WTC11 (cell line): ENCODE results near the gene KCNMA1. TPM values are rescaled to one million over a fixed set of nuclear protein-coding genes. Genes with fewer than 3 reads are reported as not detected.

Experiments used
- ATAC-seq: fragments of 200-7000 bp; cut with Tn5 transposase; 2 replicates; pipeline ENCODE4 v1.10.0; 2021; ENCODE audit warnings: mild to moderate bottlenecking, moderate library complexity
- CTCF ChIA-PET: fragments of 300-600 bp; sonication (Branson Sonifier 250); formaldehyde crosslinking; loops from one replicate; lab custom pipeline; 2021; ENCODE audit warnings: antibody characterized with exemption; lab: Charles Lee
- POLR2A ChIA-PET: fragments of 350-600 bp; sonication (Branson Sonifier 250); formaldehyde crosslinking; loops from one replicate; lab custom pipeline; 2021; ENCODE audit warnings: antibody characterized with exemption; lab: Charles Lee
- DNase-seq: peaks from one replicate; pipeline ENCODE4 v3.0.0; 2021; ENCODE audit warnings: low spot score
- H3K27ac Mint-ChIP-seq: 2 replicates; pipeline ENCODE4 v1.8.0; 2021; ENCODE audit warnings: mixed read lengths
- H3K27me3 Mint-ChIP-seq: 2 replicates; pipeline ENCODE4 v1.8.0; 2021; ENCODE audit warnings: low read depth, mild to moderate bottlenecking, moderate library complexity, mixed read lengths
- H3K36me3 Mint-ChIP-seq: 2 replicates; pipeline ENCODE4 v1.8.0; 2021; ENCODE audit warnings: mixed read lengths
- H3K4me1 Mint-ChIP-seq: 2 replicates; pipeline ENCODE4 v1.8.0; 2022; ENCODE audit warnings: mixed read lengths
- H3K4me3 Mint-ChIP-seq: 2 replicates; pipeline ENCODE4 v1.8.0; 2021; ENCODE audit warnings: mild to moderate bottlenecking, moderate library complexity, mixed read lengths
- H3K9me3 Mint-ChIP-seq: 2 replicates; pipeline ENCODE4 v1.8.0; 2021; ENCODE audit warnings: mixed read lengths
- CREB1 ChIP-seq: sonication (generic); formaldehyde crosslinking; IDR thresholded peaks from 2 replicates; pipeline ENCODE4 v1.8.0; 2023; ENCODE audit warnings: mild to moderate bottlenecking, missing genetic modification reagents
- E2F5 ChIP-seq: sonication (generic); formaldehyde crosslinking; IDR thresholded peaks from 2 replicates; pipeline ENCODE4 v1.8.1; 2022; ENCODE audit warnings: mild to moderate bottlenecking, moderate library complexity, missing genetic modification reagents
- EMX1 ChIP-seq: fragments of 250-450 bp; sonication (Bioruptor Pico); IDR thresholded peaks from 2 replicates; pipeline ENCODE4 v1.8.0; 2021; ENCODE audit warnings: mild to moderate bottlenecking
- ESRRA ChIP-seq: sonication (generic); formaldehyde crosslinking; IDR thresholded peaks from 2 replicates; pipeline ENCODE4 v1.8.1; 2022; ENCODE audit warnings: mild to moderate bottlenecking, missing genetic modification reagents, borderline replicate concordance
- FOXK1 ChIP-seq: sonication (generic); formaldehyde crosslinking; IDR thresholded peaks from 2 replicates; pipeline ENCODE4 v1.8.0; 2022; ENCODE audit warnings: mild to moderate bottlenecking, moderate library complexity, missing genetic modification reagents
- HMGA2 ChIP-seq: fragments of 250-450 bp; sonication (Bioruptor Pico); IDR thresholded peaks from 2 replicates; pipeline ENCODE4 v1.4.0; 2021; ENCODE audit warnings: mild to moderate bottlenecking, moderate library complexity
- IRF1 ChIP-seq: sonication (generic); formaldehyde crosslinking; IDR thresholded peaks from 2 replicates; pipeline ENCODE4 v1.8.0; 2023; ENCODE audit warnings: missing genetic modification reagents
- NFATC4 ChIP-seq: fragments of 250-450 bp; sonication (Bioruptor Pico); IDR thresholded peaks from 2 replicates; pipeline ENCODE4 v1.9.0; 2021; ENCODE audit warnings: mild to moderate bottlenecking
- NR3C1 ChIP-seq: sonication (generic); formaldehyde crosslinking; conservative IDR thresholded peaks from 2 replicates; pipeline ENCODE4 v1.8.1; 2023; ENCODE audit warnings: low read depth, mild to moderate bottlenecking, missing genetic modification reagents
- OVOL2 ChIP-seq: fragments of 250-450 bp; sonication (Bioruptor Pico); IDR thresholded peaks from 2 replicates; pipeline ENCODE4 v1.9.0; 2021; ENCODE audit warnings: mild to moderate bottlenecking, borderline replicate concordance
- TEAD1 ChIP-seq: sonication (generic); formaldehyde crosslinking; IDR thresholded peaks from 2 replicates; pipeline ENCODE4 v1.8.0; 2022; ENCODE audit warnings: mild to moderate bottlenecking, missing genetic modification reagents
- TP53 ChIP-seq: sonication (generic); formaldehyde crosslinking; IDR thresholded peaks from 2 replicates; pipeline ENCODE4 v1.8.1; 2023; ENCODE audit warnings: mild to moderate bottlenecking, missing genetic modification reagents
- ZBTB43 ChIP-seq: sonication (generic); formaldehyde crosslinking; IDR thresholded peaks from 2 replicates; pipeline ENCODE4 v1.8.1; 2023; ENCODE audit warnings: mild to moderate bottlenecking, missing genetic modification reagents
- ZNF121 ChIP-seq: sonication (generic); formaldehyde crosslinking; IDR thresholded peaks from 2 replicates; pipeline ENCODE4 v1.8.0; 2023; ENCODE audit warnings: missing genetic modification reagents
- ZNF396 ChIP-seq: fragments of 250-450 bp; sonication (Bioruptor Pico); IDR thresholded peaks from 2 replicates; pipeline ENCODE4 v1.8.0; 2021; ENCODE audit warnings: mild to moderate bottlenecking, moderate library complexity, borderline replicate concordance
- ZNF512 ChIP-seq: sonication (generic); formaldehyde crosslinking; IDR thresholded peaks from 2 replicates; pipeline ENCODE4 v1.8.1; 2022; ENCODE audit warnings: missing genetic modification reagents, borderline replicate concordance
- ZNF671 ChIP-seq: fragments of 250-450 bp; sonication (Bioruptor Pico); IDR thresholded peaks from 2 replicates; pipeline ENCODE4 v1.8.0; 2021; ENCODE audit warnings: mild to moderate bottlenecking
- ZSCAN18 ChIP-seq: fragments of 250-450 bp; sonication (Bioruptor Pico); IDR thresholded peaks from 2 replicates; pipeline ENCODE4 v2.1.2; 2022; ENCODE audit warnings: mild to moderate bottlenecking, moderate library complexity
- total RNA-seq: library from RNA; stranded (reverse); gene quantifications from 3 replicates; pipeline ENCODE4 v1.2.3, GENCODE V29; 2021
- TF ChIP-seq, protein P1 (sequence below): sonication (generic); formaldehyde crosslinking; IDR thresholded peaks from 2 replicates; pipeline ENCODE4 v1.8.1; 2023; ENCODE audit warnings: mild to moderate bottlenecking, missing genetic modification reagents
- TF ChIP-seq, protein P2 (sequence below): fragments of 250-450 bp; sonication (Bioruptor Pico); IDR thresholded peaks from 2 replicates; pipeline ENCODE4 v1.9.0; 2021; ENCODE audit warnings: mild to moderate bottlenecking

Gene KCNMA1
- total RNA-seq, 1 experiment from 2014 or later = 7.3 TPM

DNA sequence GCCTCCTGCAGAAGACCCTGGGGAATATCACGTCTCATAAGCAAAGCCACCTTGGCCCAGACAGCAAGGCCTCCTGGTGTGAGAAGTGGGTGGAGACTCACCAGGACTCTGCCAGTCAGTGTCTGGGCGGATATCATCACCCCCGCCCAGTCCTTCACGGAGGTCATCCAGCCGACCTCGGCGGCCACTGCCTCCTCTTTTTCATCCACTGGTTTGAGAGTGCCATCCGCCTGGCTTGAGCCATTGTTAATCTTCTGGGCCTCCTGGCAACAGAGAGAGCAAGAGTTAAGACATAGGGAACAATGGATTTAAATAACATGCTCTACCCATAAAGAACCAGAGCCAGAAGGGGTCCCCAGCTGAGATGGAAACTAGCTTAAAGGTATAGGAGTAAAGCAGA lies 233.8 kb downstream of the KCNMA1 start:
- TF ChIP-seq TEAD1 (CRISPR knock-in tag) = no peak
- TF ChIP-seq ZNF121 (CRISPR knock-in tag) = no peak
- no peak for TF ChIP-seq IRF1 (CRISPR knock-in tag)
- TF ChIP-seq NFATC4 (CRISPR knock-in tag) = no peak
- TF ChIP-seq, protein P1, sequence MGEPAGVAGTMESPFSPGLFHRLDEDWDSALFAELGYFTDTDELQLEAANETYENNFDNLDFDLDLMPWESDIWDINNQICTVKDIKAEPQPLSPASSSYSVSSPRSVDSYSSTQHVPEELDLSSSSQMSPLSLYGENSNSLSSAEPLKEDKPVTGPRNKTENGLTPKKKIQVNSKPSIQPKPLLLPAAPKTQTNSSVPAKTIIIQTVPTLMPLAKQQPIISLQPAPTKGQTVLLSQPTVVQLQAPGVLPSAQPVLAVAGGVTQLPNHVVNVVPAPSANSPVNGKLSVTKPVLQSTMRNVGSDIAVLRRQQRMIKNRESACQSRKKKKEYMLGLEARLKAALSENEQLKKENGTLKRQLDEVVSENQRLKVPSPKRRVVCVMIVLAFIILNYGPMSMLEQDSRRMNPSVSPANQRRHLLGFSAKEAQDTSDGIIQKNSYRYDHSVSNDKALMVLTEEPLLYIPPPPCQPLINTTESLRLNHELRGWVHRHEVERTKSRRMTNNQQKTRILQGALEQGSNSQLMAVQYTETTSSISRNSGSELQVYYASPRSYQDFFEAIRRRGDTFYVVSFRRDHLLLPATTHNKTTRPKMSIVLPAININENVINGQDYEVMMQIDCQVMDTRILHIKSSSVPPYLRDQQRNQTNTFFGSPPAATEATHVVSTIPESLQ (CRISPR knock-in tag) = no peak
- TF ChIP-seq ZNF671 (CRISPR knock-in tag) = no peak
- TF ChIP-seq EMX1 (CRISPR knock-in tag) = no peak
- no peak for TF ChIP-seq ZSCAN18 (CRISPR knock-in tag)
- no peak for TF ChIP-seq ZNF512 (CRISPR knock-in tag)
- TF ChIP-seq ZNF396 (CRISPR knock-in tag) = no peak
- TF ChIP-seq HMGA2 = no peak
- TF ChIP-seq ESRRA (CRISPR knock-in tag) = no peak
- TF ChIP-seq, protein P2, sequence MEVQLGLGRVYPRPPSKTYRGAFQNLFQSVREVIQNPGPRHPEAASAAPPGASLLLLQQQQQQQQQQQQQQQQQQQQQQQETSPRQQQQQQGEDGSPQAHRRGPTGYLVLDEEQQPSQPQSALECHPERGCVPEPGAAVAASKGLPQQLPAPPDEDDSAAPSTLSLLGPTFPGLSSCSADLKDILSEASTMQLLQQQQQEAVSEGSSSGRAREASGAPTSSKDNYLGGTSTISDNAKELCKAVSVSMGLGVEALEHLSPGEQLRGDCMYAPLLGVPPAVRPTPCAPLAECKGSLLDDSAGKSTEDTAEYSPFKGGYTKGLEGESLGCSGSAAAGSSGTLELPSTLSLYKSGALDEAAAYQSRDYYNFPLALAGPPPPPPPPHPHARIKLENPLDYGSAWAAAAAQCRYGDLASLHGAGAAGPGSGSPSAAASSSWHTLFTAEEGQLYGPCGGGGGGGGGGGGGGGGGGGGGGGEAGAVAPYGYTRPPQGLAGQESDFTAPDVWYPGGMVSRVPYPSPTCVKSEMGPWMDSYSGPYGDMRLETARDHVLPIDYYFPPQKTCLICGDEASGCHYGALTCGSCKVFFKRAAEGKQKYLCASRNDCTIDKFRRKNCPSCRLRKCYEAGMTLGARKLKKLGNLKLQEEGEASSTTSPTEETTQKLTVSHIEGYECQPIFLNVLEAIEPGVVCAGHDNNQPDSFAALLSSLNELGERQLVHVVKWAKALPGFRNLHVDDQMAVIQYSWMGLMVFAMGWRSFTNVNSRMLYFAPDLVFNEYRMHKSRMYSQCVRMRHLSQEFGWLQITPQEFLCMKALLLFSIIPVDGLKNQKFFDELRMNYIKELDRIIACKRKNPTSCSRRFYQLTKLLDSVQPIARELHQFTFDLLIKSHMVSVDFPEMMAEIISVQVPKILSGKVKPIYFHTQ (CRISPR knock-in tag) = no peak
- no peak for TF ChIP-seq NR3C1 (CRISPR knock-in tag)
- no peak for TF ChIP-seq OVOL2
- no peak for TF ChIP-seq E2F5
- TF ChIP-seq TP53 (CRISPR knock-in tag) = no peak
- TF ChIP-seq ZBTB43 (CRISPR knock-in tag) = no peak
- no peak for TF ChIP-seq CREB1 (CRISPR knock-in tag)
- TF ChIP-seq FOXK1 (CRISPR knock-in tag) = no peak
- POLR2A ChIA-PET = no interaction called here
- CTCF ChIA-PET = interaction anchor here (1.4 kb wide), 1 partner anchor 230 kb away, joined by 3 read pairs; no protein-coding TSS in a partner anchor

More for the DNA sequence above, 233.8 kb downstream of the KCNMA1 start:
- Mint-ChIP-seq H3K36me3 (no peaks in the 10 kb centered on the region), H3K27ac (no peak overlapping the region), H3K4me3 (no peak overlapping the region), H3K4me1 (peaks cover 12% of the 10 kb centered on the region), H3K27me3 (no peaks in the 10 kb centered on the region), H3K9me3 (no peaks in the 10 kb centered on the region)
- no peak for DNase-seq
- ATAC-seq = no peak
